Astrocyte (in vitro differentiated cells and primary cell): Measurements from ENCODE around the gene MTA1. TPM values are rescaled to one million over a fixed set of nuclear protein-coding genes. Genes with fewer than 3 reads are reported as not detected.
A peak's percentile ranks its signal among the peaks of the same experiment; 100 is the strongest.

ENCODE experiments used
- DNase-seq: peaks from one replicate; pipeline ENCODE4 v3.0.0-alpha.2; 2010; ENCODE audit warnings: low read depth
- FAIRE-seq: peaks from 2 replicates; lab custom pipeline; 2011; peaks lifted over from hg19 to GRCh38; lab: Jason Lieb, UNC
- H2AFZ ChIP-seq: 2 replicates; pipeline ENCODE4 v1.6.0; 2012; ENCODE audit warnings: low read depth, low read length, inconsistent platforms
- H3K27ac ChIP-seq: 2 replicates; pipeline ENCODE4 v1.5.1; 2011; ENCODE audit warnings: low read depth, low read length, inconsistent platforms
- H3K27me3 ChIP-seq: 2 replicates; pipeline ENCODE4 v1.6.0; 2011; ENCODE audit warnings: low read length, inconsistent platforms; ENCODE audit not compliant: insufficient read depth
- H3K36me3 ChIP-seq: 2 replicates; pipeline ENCODE4 v1.5.1; 2011; ENCODE audit warnings: low read length, inconsistent platforms; ENCODE audit not compliant: insufficient read depth
- H3K4me1 ChIP-seq: 2 replicates; pipeline ENCODE4 v1.5.1; 2011; ENCODE audit warnings: low read length, inconsistent platforms; ENCODE audit not compliant: insufficient read depth
- H3K4me2 ChIP-seq: 2 replicates; pipeline ENCODE4 v1.6.0; 2012; ENCODE audit warnings: low read length, inconsistent platforms
- H3K4me3 ChIP-seq: 2 replicates; pipeline ENCODE4 v1.5.1; 2011; ENCODE audit warnings: low read depth, mild to moderate bottlenecking, low read length, inconsistent platforms; ENCODE audit not compliant: insufficient read depth
- H3K79me2 ChIP-seq: 2 replicates; pipeline ENCODE4 v1.6.0; 2012; ENCODE audit warnings: mild to moderate bottlenecking, low read length, inconsistent platforms; ENCODE audit not compliant: insufficient read depth
- H3K9ac ChIP-seq: 2 replicates; pipeline ENCODE4 v1.6.0; 2012; ENCODE audit warnings: mild to moderate bottlenecking, low read length, inconsistent platforms
- H3K9me3 ChIP-seq: 2 replicates; pipeline ENCODE4 v1.5.1; 2012; ENCODE audit warnings: low read depth, mild to moderate bottlenecking, low read length, inconsistent platforms; ENCODE audit not compliant: insufficient read depth
- H4K20me1 ChIP-seq: 2 replicates; pipeline ENCODE4 v1.6.0; 2012; ENCODE audit warnings: low read length, inconsistent platforms; ENCODE audit not compliant: insufficient read depth
- H3K27ac Mint-ChIP-seq: one replicate; pipeline ENCODE4 v1.8.0; 2021; ENCODE audit warnings: mild to moderate bottlenecking, mixed read lengths; ENCODE audit not compliant: unreplicated experiment
- H3K27me3 Mint-ChIP-seq: one replicate; pipeline ENCODE4 v1.8.0; 2021; ENCODE audit warnings: low read depth, mixed read lengths; ENCODE audit not compliant: unreplicated experiment
- H3K36me3 Mint-ChIP-seq: one replicate; pipeline ENCODE4 v1.8.0; 2021; ENCODE audit warnings: low read depth, mixed read lengths; ENCODE audit not compliant: unreplicated experiment
- H3K4me1 Mint-ChIP-seq: one replicate; pipeline ENCODE4 v1.8.0; 2021; ENCODE audit warnings: low read depth, mixed read lengths; ENCODE audit not compliant: unreplicated experiment
- H3K4me3 Mint-ChIP-seq: one replicate; pipeline ENCODE4 v1.8.0; 2021; ENCODE audit warnings: mild to moderate bottlenecking, moderate library complexity, mixed read lengths; ENCODE audit not compliant: unreplicated experiment
- H3K9me3 Mint-ChIP-seq: one replicate; pipeline ENCODE4 v1.8.0; 2021; ENCODE audit warnings: mild to moderate bottlenecking, mixed read lengths; ENCODE audit not compliant: unreplicated experiment
- EZH2 ChIP-seq: IDR thresholded peaks from 2 replicates; pipeline ENCODE4 v1.6.1; 2012; ENCODE audit warnings: mild to moderate bottlenecking, low read length, inconsistent platforms; ENCODE audit not compliant: insufficient read depth
- total RNA-seq: library from RNA; stranded (reverse); gene quantifications from 2 replicates; pipeline ENCODE4 v1.2.1, GENCODE V29; 2021
- TF ChIP-seq, protein P1 (sequence below): IDR thresholded peaks from 2 replicates; pipeline ENCODE4 v1.5.1; 2011; ENCODE audit warnings: low read depth, mild to moderate bottlenecking, inconsistent platforms, low read length, moderate library complexity; ENCODE audit not compliant: insufficient read depth

Gene MTA1
- total RNA-seq, 1 donor from 2014 or later: 111 TPM

DNA sequence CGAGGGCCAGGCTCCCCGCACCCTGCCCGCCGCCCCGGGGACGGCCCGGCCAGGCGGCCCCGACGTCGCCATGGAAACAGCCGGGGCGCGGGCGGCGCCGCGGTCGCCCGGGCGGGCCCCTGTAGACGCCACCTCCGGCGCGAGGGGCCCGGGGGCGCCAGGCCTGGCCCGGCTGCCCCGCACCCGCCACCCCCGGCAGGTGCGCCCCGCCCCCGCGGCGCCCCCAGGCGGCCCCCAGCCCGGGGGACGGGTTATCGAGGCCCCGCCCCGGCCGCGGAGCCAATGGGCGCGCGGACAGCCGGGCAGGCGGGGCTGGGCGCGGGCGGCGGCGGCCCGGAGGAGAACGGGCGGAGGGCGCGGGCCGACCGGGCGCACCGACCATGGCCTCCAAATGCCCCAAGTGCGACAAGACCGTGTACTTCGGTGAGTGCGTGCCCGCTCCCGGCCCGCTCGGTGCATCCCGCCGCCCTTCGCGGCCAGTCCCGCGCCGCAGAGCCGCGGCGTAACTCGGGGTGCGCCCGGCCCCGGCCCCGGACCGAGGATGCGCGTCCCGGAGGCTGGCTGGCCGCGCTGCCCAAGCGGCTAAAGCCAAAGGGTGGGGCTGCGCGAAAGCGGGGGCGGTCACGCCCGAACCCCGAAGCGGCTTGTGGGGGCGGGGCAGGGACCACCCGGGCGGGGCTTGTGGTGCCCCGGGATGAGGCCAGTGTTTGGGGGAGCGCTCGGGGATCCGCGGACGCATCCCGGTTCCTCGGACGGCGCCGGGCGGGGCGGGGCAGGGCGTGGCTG is 55.0 kb downstream of the MTA1 start, which contains the start of gene CRIP2:
CRIP2 (plus strand) TSS at position 339 of the 786 bp plus-strand sequence; CDS start at position 381, 42 bp downstream.
- H3K27me3 ChIP-seq: no peaks in the 10 kb centered on the region
- peaks cover 29% of the 10 kb centered on the region for H3K4me1 ChIP-seq
- peaks cover 34% of the 10 kb centered on the region for H4K20me1 ChIP-seq
- Mint-ChIP-seq H3K9me3 (no peaks in the 10 kb centered on the region), H3K27me3 (peaks cover 1% of the 10 kb centered on the region), H3K4me1 (peaks cover 4% of the 10 kb centered on the region), H3K4me3 (peak within 1 kb of the TSS; percentile 78), H3K27ac (no peak within 1 kb of the TSS), H3K36me3 (peaks cover under 1% of the 10 kb centered on the region)
- TF ChIP-seq, protein P1, sequence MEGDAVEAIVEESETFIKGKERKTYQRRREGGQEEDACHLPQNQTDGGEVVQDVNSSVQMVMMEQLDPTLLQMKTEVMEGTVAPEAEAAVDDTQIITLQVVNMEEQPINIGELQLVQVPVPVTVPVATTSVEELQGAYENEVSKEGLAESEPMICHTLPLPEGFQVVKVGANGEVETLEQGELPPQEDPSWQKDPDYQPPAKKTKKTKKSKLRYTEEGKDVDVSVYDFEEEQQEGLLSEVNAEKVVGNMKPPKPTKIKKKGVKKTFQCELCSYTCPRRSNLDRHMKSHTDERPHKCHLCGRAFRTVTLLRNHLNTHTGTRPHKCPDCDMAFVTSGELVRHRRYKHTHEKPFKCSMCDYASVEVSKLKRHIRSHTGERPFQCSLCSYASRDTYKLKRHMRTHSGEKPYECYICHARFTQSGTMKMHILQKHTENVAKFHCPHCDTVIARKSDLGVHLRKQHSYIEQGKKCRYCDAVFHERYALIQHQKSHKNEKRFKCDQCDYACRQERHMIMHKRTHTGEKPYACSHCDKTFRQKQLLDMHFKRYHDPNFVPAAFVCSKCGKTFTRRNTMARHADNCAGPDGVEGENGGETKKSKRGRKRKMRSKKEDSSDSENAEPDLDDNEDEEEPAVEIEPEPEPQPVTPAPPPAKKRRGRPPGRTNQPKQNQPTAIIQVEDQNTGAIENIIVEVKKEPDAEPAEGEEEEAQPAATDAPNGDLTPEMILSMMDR: no peak
- peak within 1 kb of the TSS; percentile 69 for H2AFZ ChIP-seq
- DNase-seq (no peak), FAIRE-seq (no peak)
- peak within 1 kb of the TSS; percentile 73 for H3K4me3 ChIP-seq
- H3K79me2 ChIP-seq: peaks cover 25% of the 10 kb centered on the region
- peak within 1 kb of the TSS; percentile 97 for H3K4me2 ChIP-seq
- peak within 1 kb of the TSS; percentile 88 for H3K9ac ChIP-seq
- no peaks in the 10 kb centered on the region for H3K36me3 ChIP-seq
- H3K9me3 ChIP-seq: no peaks in the 10 kb centered on the region
- H3K27ac ChIP-seq: peak within 1 kb of the TSS; percentile 79

DNA sequence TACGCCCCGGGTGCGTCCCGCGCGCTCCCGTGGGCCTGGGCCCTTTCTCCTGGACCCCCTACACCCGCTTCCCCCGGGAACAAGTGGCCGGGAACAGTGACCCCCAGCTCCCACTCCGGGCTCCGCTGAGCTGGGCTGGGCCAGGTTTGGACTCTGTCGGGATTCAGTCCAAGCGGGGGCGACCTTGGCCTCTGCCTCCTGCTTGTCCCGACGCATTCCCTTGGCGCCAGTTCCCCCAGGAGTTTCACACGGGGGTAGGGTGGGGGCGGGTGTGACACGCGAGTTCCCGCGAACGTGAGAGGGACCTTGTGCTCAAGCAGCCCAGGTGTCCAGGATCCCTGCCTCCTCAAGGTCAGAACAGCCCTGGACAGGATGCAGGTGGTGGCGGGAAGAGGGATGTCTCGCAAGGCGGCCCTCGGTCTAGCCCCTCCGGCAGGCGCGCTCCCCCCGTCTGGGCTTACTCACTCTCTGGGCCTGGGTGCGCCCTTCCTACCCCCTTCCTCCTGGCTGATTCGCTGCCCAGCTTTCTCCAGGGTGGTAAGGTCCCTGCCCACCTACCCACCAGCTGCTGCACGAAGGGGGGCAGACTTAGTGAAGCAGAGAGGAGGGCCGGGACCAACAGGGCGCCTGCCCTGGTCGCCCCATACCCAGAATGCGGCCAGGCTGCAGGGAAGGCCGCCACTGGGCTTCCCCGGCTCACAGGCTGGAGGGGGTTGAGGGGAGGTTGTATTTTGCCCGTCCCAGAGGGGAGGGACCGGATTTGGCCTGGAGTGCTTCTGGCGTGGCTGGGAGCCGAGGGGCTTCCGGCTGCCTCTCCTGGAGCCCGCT is 55.9 kb downstream of the MTA1 start:
- no peaks in the 10 kb centered on the region for H3K9me3 ChIP-seq
- Mint-ChIP-seq H3K9me3 (no peaks in the 10 kb centered on the region), H3K4me3 (peak overlapping the region; percentile 78), H3K4me1 (peaks cover 4% of the 10 kb centered on the region), H3K36me3 (peaks cover 3% of the 10 kb centered on the region), H3K27me3 (peaks cover 5% of the 10 kb centered on the region), H3K27ac (no peak overlapping the region)
- peaks cover 34% of the 10 kb centered on the region for H4K20me1 ChIP-seq
- peak overlapping the region; percentile 69 for H2AFZ ChIP-seq
- H3K27me3 ChIP-seq: no peaks in the 10 kb centered on the region
- H3K27ac ChIP-seq: peak overlapping the region; percentile 62
- peak; percentile 43 for DNase-seq
- no peak for FAIRE-seq
- peak overlapping the region; percentile 88 for H3K9ac ChIP-seq
- H3K79me2 ChIP-seq: peaks cover 25% of the 10 kb centered on the region
- peaks cover 29% of the 10 kb centered on the region for H3K4me1 ChIP-seq
- peak overlapping the region; percentile 73 for H3K4me3 ChIP-seq
- no peaks in the 10 kb centered on the region for H3K36me3 ChIP-seq
- H3K4me2 ChIP-seq: peak overlapping the region; percentile 97
- TF ChIP-seq, protein P1: no peak
- TF ChIP-seq EZH2: no peak
